HUES64 (cell line): ENCODE results near the gene FBXO44.

Source experiments
- H3K27ac ChIP-seq: 2 replicates; pipeline ENCODE4 v1.7.0; 2013; ENCODE audit warnings: low read depth, low read length, inconsistent platforms
- H3K27me3 ChIP-seq: 2 replicates; pipeline ENCODE4 v1.6.1; 2013; ENCODE audit warnings: mild to moderate bottlenecking, low read length; ENCODE audit not compliant: insufficient read depth
- H3K36me3 ChIP-seq: 2 replicates; pipeline ENCODE4 v1.6.1; 2013; ENCODE audit warnings: mild to moderate bottlenecking, low read length; ENCODE audit not compliant: insufficient read depth
- H3K4me1 ChIP-seq: 2 replicates; pipeline ENCODE4 v1.6.1; 2013; ENCODE audit warnings: mild to moderate bottlenecking, low read length, moderate library complexity; ENCODE audit not compliant: insufficient read depth
- H3K4me3 ChIP-seq: 2 replicates; pipeline ENCODE4 v1.5.1; 2013; ENCODE audit warnings: mild to moderate bottlenecking, low read length, moderate library complexity
- H3K9ac ChIP-seq: 2 replicates; pipeline ENCODE4 v1.6.1; 2013; ENCODE audit warnings: mild to moderate bottlenecking, low read depth, low read length
- H3K9me3 ChIP-seq: 2 replicates; pipeline ENCODE4 v1.6.1; 2013; ENCODE audit warnings: low read depth, low read length; ENCODE audit not compliant: insufficient read depth
- WGBS: fragments of 150-250, 120-280 bp; methylation state at CpG from one replicate; pipeline ENCODE4 v1.1.7; 2013; ENCODE audit warnings: missing lambda C conversion rate; 5-methylcytosine and 5-hydroxymethylcytosine counted together

FBXO44 gene

GRCh38 chr1:11691928-11692711 is 37.4 kb downstream of the FBXO44 start:
- peak overlapping the region; percentile 84 for H3K9ac ChIP-seq
- peak overlapping the region; percentile 93 for H3K27ac ChIP-seq
- H3K9me3 ChIP-seq: no peaks in the 10 kb centered on the region
- H3K36me3 ChIP-seq: no peaks in the 10 kb centered on the region
- H3K27me3 ChIP-seq: peaks cover 8% of the 10 kb centered on the region
- peak overlapping the region; percentile 85 for H3K4me3 ChIP-seq
- H3K4me1 ChIP-seq: peaks cover 40% of the 10 kb centered on the region
- WGBS: 2% methylated on average over 64 of the region's 64 CpGs

GRCh38 chr1:11693024-11693590 is 38.4 kb downstream of the FBXO44 start:
- Histone ChIP-seq H3K27ac (no peak overlapping the region), H3K36me3 (no peaks in the 10 kb centered on the region), H3K9me3 (no peaks in the 10 kb centered on the region), H3K27me3 (peaks cover 8% of the 10 kb centered on the region), H3K4me3 (peak overlapping the region; percentile 85), H3K4me1 (peaks cover 35% of the 10 kb centered on the region), H3K9ac (no peak overlapping the region)
- WGBS: 44% methylated on average over 6 of the region's 6 CpGs

- H3K9ac ChIP-seq: peak overlapping the region; percentile 18; the same call in 1 of the 2 replicates
- WGBS: 66% methylated on average over 5 of the region's 5 CpGs
- H3K27ac ChIP-seq: no peak overlapping the region
- no peaks in the 10 kb centered on the region for H3K9me3 ChIP-seq
- peaks cover 8% of the 10 kb centered on the region for H3K27me3 ChIP-seq
- peaks cover 30% of the 10 kb centered on the region for H3K4me1 ChIP-seq
- H3K4me3 ChIP-seq: no peak overlapping the region
- no peaks in the 10 kb centered on the region for H3K36me3 ChIP-seq
Measured at GRCh38 chr1:11693917-11694316, 39.2 kb downstream of the FBXO44 start.

- Histone ChIP-seq H3K27ac (no peak overlapping the region), H3K4me1 (peaks cover 26% of the 10 kb centered on the region), H3K9ac (no peak overlapping the region), H3K27me3 (peaks cover 8% of the 10 kb centered on the region), H3K4me3 (no peak overlapping the region), H3K36me3 (no peaks in the 10 kb centered on the region), H3K9me3 (no peaks in the 10 kb centered on the region)
- 79% methylated on average over 6 of the region's 6 CpGs for WGBS
Measured at GRCh38 chr1:11695861-11696260, 41.2 kb downstream of the FBXO44 start.

- Histone ChIP-seq H3K27me3 (peaks cover 4% of the 10 kb centered on the region), H3K9me3 (no peaks in the 10 kb centered on the region), H3K9ac (no peak overlapping the region), H3K4me3 (no peak overlapping the region), H3K4me1 (peaks cover 31% of the 10 kb centered on the region), H3K36me3 (0 out of 2 replicates have a peak, but pooled peaks cover 2% of the 10 kb centered on the region), H3K27ac (no peak overlapping the region)
- WGBS: 76% methylated on average over 8 of the region's 8 CpGs
Measured at GRCh38 chr1:11697188-11697892, 42.7 kb downstream of the FBXO44 start.

GRCh38 chr1:11697893-11698210 is 43.2 kb downstream of the FBXO44 start:
- 81% methylated on average over 5 of the region's 5 CpGs for WGBS
- H3K27me3 ChIP-seq: no peaks in the 10 kb centered on the region
- H3K36me3 ChIP-seq: 0 out of 2 replicates have a peak, but pooled peaks cover 3% of the 10 kb centered on the region
- no peaks in the 10 kb centered on the region for H3K9me3 ChIP-seq
- no peak overlapping the region for H3K27ac ChIP-seq
- H3K4me1 ChIP-seq: peaks cover 31% of the 10 kb centered on the region
- no peak overlapping the region for H3K9ac ChIP-seq
- no peak overlapping the region for H3K4me3 ChIP-seq

- H3K27me3 ChIP-seq: no peaks in the 10 kb centered on the region
- no peaks in the 10 kb centered on the region for H3K9me3 ChIP-seq
- 0 out of 2 replicates have a peak, but pooled peaks cover 3% of the 10 kb centered on the region for H3K36me3 ChIP-seq
- H3K4me1 ChIP-seq: peaks cover 35% of the 10 kb centered on the region
- H3K9ac ChIP-seq: no peak overlapping the region
- H3K27ac ChIP-seq: no peak overlapping the region; the same call in 1 of the 2 replicates
- H3K4me3 ChIP-seq: no peak overlapping the region
- WGBS: 64% methylated on average over 31 of the region's 34 CpGs
Measured at GRCh38 chr1:11700601-11701467, 46.2 kb downstream of the FBXO44 start.

- WGBS: 74% methylated on average over 15 of the region's 15 CpGs
- 0 out of 2 replicates have a peak, but pooled peaks cover 3% of the 10 kb centered on the region for H3K36me3 ChIP-seq
- peak overlapping the region; percentile 47; the same call in 1 of the 2 replicates for H3K27ac ChIP-seq
- H3K4me1 ChIP-seq: peaks cover 35% of the 10 kb centered on the region
- H3K9me3 ChIP-seq: no peaks in the 10 kb centered on the region
- no peak overlapping the region for H3K4me3 ChIP-seq
- no peaks in the 10 kb centered on the region for H3K27me3 ChIP-seq
- H3K9ac ChIP-seq: no peak overlapping the region
Measured at GRCh38 chr1:11701551-11701961, 46.9 kb downstream of the FBXO44 start.

GRCh38 chr1:11701981-11702803 is 47.5 kb downstream of the FBXO44 start:
- 90% methylated on average over 15 of the region's 15 CpGs for WGBS
- no peaks in the 10 kb centered on the region for H3K27me3 ChIP-seq
- H3K4me1 ChIP-seq: peaks cover 37% of the 10 kb centered on the region
- 0 out of 2 replicates have a peak, but pooled peaks cover 3% of the 10 kb centered on the region for H3K36me3 ChIP-seq
- no peak overlapping the region; the same call in 1 of the 2 replicates for H3K27ac ChIP-seq
- no peak overlapping the region for H3K9ac ChIP-seq
- no peak overlapping the region for H3K4me3 ChIP-seq
- no peaks in the 10 kb centered on the region for H3K9me3 ChIP-seq
